ENCODE data around the gene ERP29. TPM values are rescaled to one million over a fixed set of nuclear protein-coding genes. Genes with fewer than 3 reads are reported as not detected.

The ERP29 gene
- total and polyA plus RNA-seq, 4 donors: 60.9 to 150 (median 115) TPM

DNA sequence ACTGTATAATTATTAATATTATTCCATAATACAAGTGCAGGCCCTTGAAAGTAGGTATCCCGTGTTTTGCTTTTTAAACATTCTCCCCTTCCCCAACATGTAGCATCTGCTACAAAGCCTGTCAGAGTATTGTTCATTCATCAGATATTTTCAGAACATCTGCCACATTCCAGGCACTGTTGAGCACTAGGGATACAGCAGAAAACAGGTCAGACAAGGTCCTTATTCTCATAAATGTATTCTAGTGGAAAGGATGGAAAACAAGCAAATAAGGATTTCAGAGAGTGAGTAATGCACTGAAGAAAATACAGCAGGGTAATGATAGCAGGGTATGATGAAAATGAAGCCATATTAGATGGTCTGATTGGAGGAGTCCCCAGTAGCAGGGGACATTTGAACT lies 3.8 kb downstream of the ERP29 start:
- Histone ChIP-seq H3K9ac (ENCODE audit: insufficient read depth in 1 of 2, low read length in 2 of 2) (no peak overlapping the region), H3K4me1 (ENCODE audit: control insufficient read depth in 5 of 5, insufficient read depth in 5 of 5, low read length in 5 of 5) (peaks cover 0 to 13% (median 6%) of the 10 kb centered on the region in 5 donors), H3K36me3 (ENCODE audit: control insufficient read depth in 4 of 4, insufficient read depth in 4 of 4, low read length in 4 of 4) (peaks cover 6 to 32% (median 20%) of the 10 kb centered on the region in 4 donors), H3K9me3 (ENCODE audit: control insufficient read depth in 4 of 4, insufficient read depth in 3 of 4, low read length in 3 of 4) (no peaks in the 10 kb centered on the region), H3K27me3 (ENCODE audit: control insufficient read depth in 3 of 3, insufficient read depth in 3 of 3, low read length in 2 of 3) (no peaks in the 10 kb centered on the region), H3K27ac (ENCODE audit: low read depth in 1 of 2, low read length in 1 of 2) (no peak overlapping the region), H3K4me3 (no peak overlapping the region)
- no peak for DNase-seq
- whole genome bisulfite sequencing, 2 donors: 75 to 79% methylated on average over 1 of the region's 1 CpG
- ATAC-seq (ENCODE audit: insufficient read depth, low FRiP score): no peak
- TF ChIP-seq CTCF (IDR thresholded peaks at IDR 0.05; ENCODE audit: control extremely low read depth, extremely low read depth): no peak

GRCh38 chr12:112018571-112019237 lies 5.5 kb downstream of the ERP29 start:
- 66 to 78% methylated on average over 2 of the region's 2 CpGs for WGBS, 2 donors
- no peak overlapping the region for H3K27ac ChIP-seq (ENCODE audit: low read depth in 1 of 2, low read length in 1 of 2)
- no peaks in the 10 kb centered on the region for H3K27me3 ChIP-seq (ENCODE audit: control insufficient read depth in 3 of 3, insufficient read depth in 3 of 3, low read length in 2 of 3)
- ATAC-seq (ENCODE audit: insufficient read depth, low FRiP score) (no peak), DNase-seq (no peak)
- no peak for TF ChIP-seq CTCF (IDR thresholded peaks at IDR 0.05; ENCODE audit: control extremely low read depth, extremely low read depth)
- no peak overlapping the region for H3K4me3 ChIP-seq
- H3K36me3 ChIP-seq (ENCODE audit: control insufficient read depth in 4 of 4, insufficient read depth in 4 of 4, low read length in 4 of 4): peaks cover 15 to 42% (median 26%) of the 10 kb centered on the region in 4 donors
- no peaks in the 10 kb centered on the region for H3K9me3 ChIP-seq (ENCODE audit: control insufficient read depth in 4 of 4, insufficient read depth in 3 of 4, low read length in 3 of 4)
- H3K4me1 ChIP-seq (ENCODE audit: control insufficient read depth in 5 of 5, insufficient read depth in 5 of 5, low read length in 5 of 5): peaks cover 0 to 7% (median 5%) of the 10 kb centered on the region in 5 donors
- no peak overlapping the region for H3K9ac ChIP-seq (ENCODE audit: insufficient read depth in 1 of 2, low read length in 2 of 2)

GRCh38 chr12:112020947-112021457 lies 7.8 kb downstream of the ERP29 start:
- Histone ChIP-seq H3K9me3 (ENCODE audit: control insufficient read depth in 4 of 4, insufficient read depth in 3 of 4, low read length in 3 of 4) (no peaks in the 10 kb centered on the region), H3K27ac (ENCODE audit: low read depth in 1 of 2, low read length in 1 of 2) (no peak overlapping the region), H3K36me3 (ENCODE audit: control insufficient read depth in 4 of 4, insufficient read depth in 4 of 4, low read length in 4 of 4) (peaks cover 21 to 46% (median 24%) of the 10 kb centered on the region in 4 donors), H3K27me3 (ENCODE audit: control insufficient read depth in 3 of 3, insufficient read depth in 3 of 3, low read length in 2 of 3) (no peaks in the 10 kb centered on the region), H3K4me1 (ENCODE audit: control insufficient read depth in 5 of 5, insufficient read depth in 5 of 5, low read length in 5 of 5) (no peaks in the 10 kb centered on the region), H3K9ac (ENCODE audit: insufficient read depth in 1 of 2, low read length in 2 of 2) (no peak overlapping the region), H3K4me3 (no peak overlapping the region)
- no peak for TF ChIP-seq CTCF (IDR thresholded peaks at IDR 0.05; ENCODE audit: control extremely low read depth, extremely low read depth)
- ATAC-seq (ENCODE audit: insufficient read depth, low FRiP score) (no peak), DNase-seq (no peak)
- 90 to 91% methylated on average over 8 of the region's 8 CpGs for WGBS, 2 donors

Measured in lung (tissue), 12 donors.